Superior temporal gyrus (tissue), 1 donor: ENCODE measurements around the gene KLHL33.

Source experiments
- DNase-seq: peaks from one replicate; pipeline ENCODE4 v3.0.0-alpha.2; 2016; ENCODE audit errors: extremely low spot score

KLHL33 gene

DNA sequence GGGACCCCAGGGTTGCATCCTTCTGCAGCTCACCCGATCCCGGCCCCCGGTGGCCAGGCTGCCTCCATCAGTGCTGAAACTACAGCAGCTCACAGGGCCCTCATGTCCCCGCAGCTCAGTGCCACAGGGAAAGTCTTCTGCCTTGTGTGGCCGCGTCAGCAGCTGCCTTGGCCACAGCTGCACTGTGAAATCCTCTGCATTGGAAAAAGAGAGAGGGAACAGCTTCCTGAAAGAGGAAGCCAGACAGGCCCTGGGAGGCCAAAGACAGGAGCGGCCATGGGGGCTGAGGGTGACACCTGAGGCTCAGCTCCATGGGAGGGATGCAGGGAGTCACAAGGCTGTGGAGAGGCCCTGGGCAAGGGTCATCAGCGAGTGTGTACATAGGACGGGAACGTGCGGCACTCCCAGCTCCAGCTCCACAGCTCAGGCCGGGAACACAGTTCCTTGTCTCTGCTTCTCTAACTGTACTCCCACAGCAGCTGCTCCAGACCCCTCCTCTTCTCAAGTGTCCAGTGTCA, 59.8 kb downstream of the KLHL33 start:
- DNase-seq = no peak
